H1 (cell line): Measurements from ENCODE around the gene NAT9. TPM values are rescaled to one million over a fixed set of nuclear protein-coding genes. Genes with fewer than 3 reads are reported as not detected.

Experiments used
- CTCF ChIA-PET: fragments of 300-600 bp; sonication (Branson Sonifier 250); formaldehyde crosslinking; loops from one replicate; lab custom pipeline; 2021; ENCODE audit not compliant: partially characterized antibody; lab: Charles Lee
- POLR2A ChIA-PET: fragments of 300-600 bp; sonication (Branson Sonifier 250); formaldehyde crosslinking; loops from one replicate; lab custom pipeline; 2021; ENCODE audit warnings: inconsistent platforms; ENCODE audit not compliant: partially characterized antibody; lab: Charles Lee
- DNase-seq, 2 experiments: peaks; one replicate each; pipeline versions ENCODE4 v3.0.0 to v3.0.0-alpha.2; 2010 to 2022; ENCODE audit warnings: low spot score in 2 of 2, low read depth in 1 of 2, mixed read lengths in 1 of 2
- FAIRE-seq: peaks from 2 replicates; lab custom pipeline; 2011; peaks lifted over from hg19 to GRCh38; lab: Jason Lieb, UNC
- H2AFZ ChIP-seq: 2 replicates; pipeline ENCODE4 v1.8.1; 2012; ENCODE audit warnings: low read length, inconsistent platforms
- H2AK5ac ChIP-seq: 2 replicates; pipeline ENCODE4 v1.6.1; 2013; ENCODE audit warnings: low read depth, low read length
- H2BK120ac ChIP-seq: replicated peaks from 2 replicates; pipeline ENCODE3; 2013; ENCODE audit warnings: low read depth, low read length, inconsistent platforms
- H2BK12ac ChIP-seq: 2 replicates; pipeline ENCODE4 v1.6.1; 2013; ENCODE audit warnings: low read depth, low read length
- H2BK15ac ChIP-seq: 2 replicates; pipeline ENCODE4 v1.6.1; 2013; ENCODE audit warnings: low read length
- H2BK20ac ChIP-seq: 2 replicates; pipeline ENCODE4 v1.6.1; 2013; ENCODE audit warnings: low read length
- H2BK5ac ChIP-seq: 2 replicates; pipeline ENCODE4 v1.6.1; 2013; ENCODE audit warnings: low read depth, low read length
- H3K14ac ChIP-seq: 2 replicates; pipeline ENCODE4 v1.6.1; 2013; ENCODE audit warnings: inconsistent platforms; ENCODE audit not compliant: insufficient read length
- H3K18ac ChIP-seq: 2 replicates; pipeline ENCODE4 v1.6.1; 2013; ENCODE audit warnings: low read length; ENCODE audit errors: extremely low read depth
- H3K23ac ChIP-seq: 2 replicates; pipeline ENCODE4 v1.6.1; 2013; ENCODE audit warnings: inconsistent platforms; ENCODE audit not compliant: insufficient read length
- H3K23me2 ChIP-seq: 2 replicates; pipeline ENCODE4 v1.6.1; 2013; ENCODE audit warnings: low read depth, low read length
- H3K27ac ChIP-seq: 2 replicates; pipeline ENCODE4 v1.6.1; 2011; ENCODE audit warnings: low read depth, low read length, inconsistent platforms
- H3K27me3 ChIP-seq, 4 experiments: replicated peaks in 1 of 4; 1 replicate in 1 of 4; 2 replicates in 3 of 4; pipeline versions ENCODE4 v1.6.1 to v1.8.1; 2011 to 2013; ENCODE audit warnings: low read length in 3 of 4, mild to moderate bottlenecking in 3 of 4, inconsistent platforms in 2 of 4, mixed read lengths in 2 of 4, moderate library complexity in 1 of 4; ENCODE audit not compliant: control insufficient read depth in 3 of 4, insufficient read depth in 3 of 4; ENCODE audit errors: extremely low read depth in 1 of 4
- H3K36me3 ChIP-seq, 4 experiments: 2 replicates each; pipeline versions ENCODE4 v1.6.1 to v1.8.1; 2011 to 2013; ENCODE audit warnings: mild to moderate bottlenecking in 4 of 4, low read length in 3 of 4, moderate library complexity in 2 of 4, control low read depth in 1 of 4, inconsistent platforms in 1 of 4; ENCODE audit not compliant: insufficient read depth in 4 of 4, control insufficient read depth in 2 of 4
- H3K4ac ChIP-seq: replicated peaks from 2 replicates; pipeline ENCODE3; 2013; ENCODE audit warnings: low read length, low read depth, mixed read lengths, inconsistent platforms; ENCODE audit not compliant: insufficient read length
- H3K4me1 ChIP-seq, 4 experiments: replicated peaks in 1 of 4; 1 replicate in 1 of 4; 2 replicates in 3 of 4; pipeline versions ENCODE4 v1.6.1 to v1.8.1; 2011 to 2013; ENCODE audit warnings: low read length in 3 of 4, inconsistent platforms in 2 of 4, mixed read lengths in 1 of 4; ENCODE audit not compliant: insufficient read depth in 4 of 4, control insufficient read depth in 3 of 4
- H3K4me2 ChIP-seq, 2 experiments: 2 replicates each; pipeline versions ENCODE4 v1.6.1 to v1.8.1; 2011 to 2013; ENCODE audit warnings: low read depth in 2 of 2, low read length in 2 of 2, control low read depth in 1 of 2, inconsistent platforms in 1 of 2, mild to moderate bottlenecking in 1 of 2; ENCODE audit not compliant: insufficient read depth in 1 of 2
- H3K4me3 ChIP-seq, 4 experiments: fragments of 200-600, 300-600 bp in 1 of 4; sonication (generic), shearing (Covaris generic), sonication (Bioruptor Twin) in 1 of 4; 2 replicates each; pipeline versions ENCODE4 v1.5.1 to v1.8.1; 2011 to 2016; ENCODE audit warnings: low read length in 4 of 4, low read depth in 3 of 4, control low read depth in 2 of 4, inconsistent platforms in 2 of 4, mild to moderate bottlenecking in 2 of 4, mixed read lengths in 1 of 4, moderate library complexity in 1 of 4; ENCODE audit not compliant: insufficient read depth in 2 of 4; ENCODE audit errors: extremely low read depth in 1 of 4
- H3K56ac ChIP-seq: replicated peaks from 2 replicates; pipeline ENCODE3; 2013; ENCODE audit warnings: low read depth, mild to moderate bottlenecking, mixed read lengths, low read length, inconsistent platforms; ENCODE audit not compliant: insufficient read length
- H3K79me1 ChIP-seq: 2 replicates; pipeline ENCODE4 v1.6.1; 2013; ENCODE audit warnings: low read depth, low read length, control low read depth
- H3K79me2 ChIP-seq, 2 experiments: 2 replicates each; pipeline versions ENCODE4 v1.6.1 to v1.8.1; 2012 to 2013; ENCODE audit warnings: low read length in 2 of 2, mild to moderate bottlenecking in 2 of 2, inconsistent platforms in 1 of 2; ENCODE audit not compliant: insufficient read depth in 2 of 2, control insufficient read depth in 1 of 2
- H3K9ac ChIP-seq, 4 experiments: replicated peaks in 1 of 4; 1 replicate in 1 of 4; 2 replicates in 3 of 4; pipeline versions ENCODE4 v1.6.1 to v1.8.1; 2011 to 2013; ENCODE audit warnings: low read depth in 3 of 4, low read length in 3 of 4, control low read depth in 2 of 4, mild to moderate bottlenecking in 2 of 4, moderate library complexity in 2 of 4, inconsistent platforms in 1 of 4; ENCODE audit errors: extremely low read depth in 1 of 4
- H3K9me3 ChIP-seq, 2 experiments: 2 replicates each; pipeline versions ENCODE4 v1.6.1 to v1.8.1; 2012 to 2013; ENCODE audit warnings: mild to moderate bottlenecking in 2 of 2, moderate library complexity in 2 of 2, control low read depth in 1 of 2, inconsistent platforms in 1 of 2, low read depth in 1 of 2, low read length in 1 of 2, mixed read lengths in 1 of 2; ENCODE audit not compliant: insufficient read depth in 2 of 2
- H4K20me1 ChIP-seq, 2 experiments: replicated peaks in 1 of 2; 2 replicates each; pipeline versions ENCODE3 to v1.8.1; 2011 to 2013; ENCODE audit warnings: inconsistent platforms in 2 of 2, low read length in 2 of 2, mild to moderate bottlenecking in 1 of 2; ENCODE audit not compliant: insufficient read depth in 2 of 2, control insufficient read depth in 1 of 2
- H4K5ac ChIP-seq: 2 replicates; pipeline ENCODE4 v1.6.1; 2013; ENCODE audit warnings: low read length, low read depth, mixed read lengths, inconsistent platforms; ENCODE audit not compliant: insufficient read length
- H4K8ac ChIP-seq: 2 replicates; pipeline ENCODE4 v1.8.0; 2013; ENCODE audit warnings: mild to moderate bottlenecking, moderate library complexity, low read length, inconsistent platforms; ENCODE audit not compliant: insufficient read depth; ENCODE audit errors: extremely low read depth
- H4K91ac ChIP-seq: replicated peaks from 2 replicates; pipeline ENCODE3; 2013; ENCODE audit warnings: low read length, mixed read lengths, inconsistent platforms; ENCODE audit not compliant: insufficient read length
- BACH1 ChIP-seq: IDR thresholded peaks from 2 replicates; pipeline ENCODE4 v1.6.1; 2012; ENCODE audit warnings: low read length, improper control_type of control experiment
- EGR1 ChIP-seq: IDR thresholded peaks from 2 replicates; pipeline ENCODE4 v1.6.1; 2011; ENCODE audit warnings: low read depth, low read length, borderline replicate concordance
- GTF2F1 ChIP-seq: IDR thresholded peaks from 2 replicates; pipeline ENCODE4 v1.6.1; 2012; ENCODE audit warnings: low read depth, low read length, improper control_type of control experiment, borderline replicate concordance
- KDM4A ChIP-seq: IDR thresholded peaks from one replicate; pipeline ENCODE4 v1.7.1; 2012; ENCODE audit warnings: low read depth, mild to moderate bottlenecking, moderate library complexity, low read length, inconsistent platforms; ENCODE audit not compliant: severe bottlenecking
- KDM5A ChIP-seq: fragments of 200-600 bp; IDR thresholded peaks from 2 replicates; pipeline ENCODE4 v1.7.1; 2012; ENCODE audit warnings: mild to moderate bottlenecking, low read length, inconsistent platforms, mixed read lengths
- RAD21 ChIP-seq, 2 experiments: IDR thresholded peaks in 1 of 2; conservative IDR thresholded peaks in 1 of 2; 2 replicates each; pipeline ENCODE4 v1.6.1; 2011; ENCODE audit warnings: low read depth in 2 of 2, low read length in 2 of 2, improper control_type of control experiment in 1 of 2, inconsistent platforms in 1 of 2, mild to moderate bottlenecking in 1 of 2, moderate library complexity in 1 of 2
- SAP30 ChIP-seq: fragments of 300-600 bp; sonication (generic); IDR thresholded peaks from 2 replicates; pipeline ENCODE4 v1.7.1; 2012; ENCODE audit warnings: low read length, moderate library complexity, mild to moderate bottlenecking, inconsistent platforms; ENCODE audit not compliant: insufficient read depth, insufficient replicate concordance
- TCF12 ChIP-seq: IDR thresholded peaks from 2 replicates; pipeline ENCODE4 v1.6.1; 2011; ENCODE audit warnings: low read depth, mild to moderate bottlenecking, low read length
- TEAD4 ChIP-seq: IDR thresholded peaks from 2 replicates; pipeline ENCODE4 v1.6.1; 2012; ENCODE audit warnings: low read depth, low read length, inconsistent platforms, mixed read lengths
- WGBS, 2 experiments: shearing (Covaris generic) in 1 of 2; methylation state at CpG; one replicate each; pipeline versions ENCODE4 v1.1.6 to v1.1.7; 2013 to 2015; ENCODE audit warnings: low lambda C conversion rate in 2 of 2, mixed read lengths in 2 of 2, inconsistent platforms in 1 of 2, low coverage in 1 of 2, missing lambda C conversion rate in 1 of 2; ENCODE audit not compliant: insufficient replicate concordance in 2 of 2, insufficient coverage in 1 of 2, insufficient read length in 1 of 2; ENCODE audit errors: extremely low coverage in 1 of 2, missing lambda C conversion rate in 1 of 2; 5-methylcytosine and 5-hydroxymethylcytosine counted together
- polyA plus RNA-seq, 7 experiments: library from polyadenylated mRNA; depleted of rRNA in 3 of 7; stranded (reverse) in 5 of 7; unstranded in 2 of 7; fragments of >200 nt in 5 of 7; fragments of 200-250 nt in 2 of 7; gene quantifications; 1 replicate in 5 of 7; 2 replicates in 1 of 7; 4 replicates in 1 of 7; pipeline versions ENCODE4 v1.2.1 to v1.2.3, GENCODE V29; 2011 to 2013; ENCODE audit warnings: missing spikeins in 2 of 7, mixed read lengths in 2 of 7
- total RNA-seq: library from RNA; stranded (reverse); fragmentation: NEBNext Ultra II Directional; extraction: Animal tissue kit (Norgen Biotek cat#: 25700); gene quantifications from 2 replicates; pipeline ENCODE4 v1.2.1, GENCODE V29; 2021
- TF ChIP-seq, protein P1 (sequence below): IDR thresholded peaks from 2 replicates; pipeline ENCODE4 v1.6.1; 2012; ENCODE audit warnings: inconsistent platforms

The NAT9 gene
- total and polyA plus RNA-seq, 2 of the 8 experiments (the other 6 are each of a cell fraction or from before 2014, with no cell fraction given): 32.3 to 42.7 TPM

DNA sequence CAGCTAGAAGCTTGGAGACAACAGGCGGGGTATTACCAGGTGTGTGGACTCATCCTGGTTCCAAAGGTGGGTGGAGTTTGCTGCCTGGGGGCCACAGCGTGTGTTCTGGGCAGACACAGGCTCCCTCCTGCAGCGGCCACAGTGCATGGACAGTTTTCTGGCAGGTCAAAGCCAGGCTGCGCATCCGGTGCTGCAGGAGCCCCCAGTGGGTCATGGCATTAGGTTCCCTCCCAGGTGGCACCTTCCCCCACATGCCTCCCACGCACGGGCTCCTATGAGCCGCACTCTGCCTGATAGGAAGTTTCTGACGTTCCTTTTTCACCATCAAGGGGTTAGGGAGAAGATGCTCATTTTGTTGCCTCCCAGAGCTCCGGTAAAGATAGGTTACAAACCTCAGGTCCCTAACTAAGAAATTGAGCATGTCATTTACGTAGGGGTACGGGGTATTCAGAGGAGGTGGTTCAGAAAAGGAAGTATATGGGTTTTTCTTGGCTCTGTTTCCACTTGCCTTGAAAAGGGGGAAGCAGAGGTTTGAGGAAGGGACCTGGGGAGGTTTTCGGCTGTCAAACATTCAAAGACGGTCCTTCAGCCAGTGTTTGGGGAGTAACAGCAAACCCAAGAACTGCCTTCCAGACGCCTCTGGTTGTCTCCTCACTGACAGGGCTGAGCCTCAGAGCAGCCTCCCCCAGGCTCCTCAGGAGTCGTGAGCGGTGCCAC is 32.7 kb upstream of the NAT9 start:
- no peak overlapping the region for H3K4ac ChIP-seq
- DNase-seq (no peak), FAIRE-seq (no peak)
- no peak overlapping the region for H3K4me2 ChIP-seq
- no peak overlapping the region for H4K91ac ChIP-seq
- peaks cover 6 to 21% of the 10 kb centered on the region in 2 experiments for H4K20me1 ChIP-seq
- H3K36me3 ChIP-seq: no peaks in the 10 kb centered on the region
- TF ChIP-seq KDM5A: no peak
- no peak for TF ChIP-seq BACH1
- TF ChIP-seq RAD21 (IDR thresholded peaks at IDR 0.05 in 1 of 2, conservative IDR thresholded peaks at IDR 0.05 in 1 of 2; ENCODE audit: low read depth in 2 of 2, low read length in 2 of 2): no peak
- TF ChIP-seq EGR1: no peak
- TF ChIP-seq KDM4A: no peak
- no peak for TF ChIP-seq GTF2F1
- TF ChIP-seq SAP30: no peak
- TF ChIP-seq TEAD4: no peak
- TF ChIP-seq, protein P1, sequence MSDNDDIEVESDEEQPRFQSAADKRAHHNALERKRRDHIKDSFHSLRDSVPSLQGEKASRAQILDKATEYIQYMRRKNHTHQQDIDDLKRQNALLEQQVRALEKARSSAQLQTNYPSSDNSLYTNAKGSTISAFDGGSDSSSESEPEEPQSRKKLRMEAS: no peak
- TF ChIP-seq TCF12: no peak
- H3K4me3 ChIP-seq: no peak overlapping the region
- no peak overlapping the region for H4K8ac ChIP-seq
- no peak overlapping the region for H2BK15ac ChIP-seq
- H3K9me3 ChIP-seq: no peaks in the 10 kb centered on the region
- no peak overlapping the region for H3K27ac ChIP-seq
- 86% methylated on average over 17 of the region's 17 CpGs; no CpG with 5 or more reads in 1 of the 2 experiments for WGBS, 2 experiments
- H3K4me1 ChIP-seq: peaks cover 0 to 4% (median 0%) of the 10 kb centered on the region in 4 experiments; a peak in 1 of 7 replicates
- no peak overlapping the region for H3K18ac ChIP-seq
- H3K79me2 ChIP-seq: no peaks in the 10 kb centered on the region
- no peak overlapping the region for H2AFZ ChIP-seq
- H4K5ac ChIP-seq: no peak overlapping the region
- H3K14ac ChIP-seq: no peak overlapping the region
- H3K23me2 ChIP-seq: no peaks in the 10 kb centered on the region
- no peaks in the 10 kb centered on the region; a peak in 1 of 7 replicates for H3K27me3 ChIP-seq
- H2BK120ac ChIP-seq: no peak overlapping the region
- no peak overlapping the region for H3K56ac ChIP-seq
- no peak overlapping the region for H2BK5ac ChIP-seq
- no peak overlapping the region for H2BK20ac ChIP-seq
- H2BK12ac ChIP-seq: no peak overlapping the region
- no peak overlapping the region for H3K23ac ChIP-seq
- CTCF ChIA-PET: interaction anchor here (0.7 to 99.6 kb wide), 5 partner anchors 10 to 401 kb away, joined by 4 to 2981 read pairs (median 12); partner anchors contain the start of genes FDXR, GRIN2C and NAT9
- H2AK5ac ChIP-seq: no peak overlapping the region
- no peaks in the 10 kb centered on the region; the same call in 1 of the 2 replicates for H3K79me1 ChIP-seq
- POLR2A ChIA-PET: interaction anchor here (1.6 to 2.3 kb wide), 3 partner anchors 11 to 25 kb away, joined by 3 to 5 read pairs (median 4); no protein-coding TSS in a partner anchor
- H3K9ac ChIP-seq: no peak overlapping the region
